ENCODE results near the gene GSN.

DNA sequence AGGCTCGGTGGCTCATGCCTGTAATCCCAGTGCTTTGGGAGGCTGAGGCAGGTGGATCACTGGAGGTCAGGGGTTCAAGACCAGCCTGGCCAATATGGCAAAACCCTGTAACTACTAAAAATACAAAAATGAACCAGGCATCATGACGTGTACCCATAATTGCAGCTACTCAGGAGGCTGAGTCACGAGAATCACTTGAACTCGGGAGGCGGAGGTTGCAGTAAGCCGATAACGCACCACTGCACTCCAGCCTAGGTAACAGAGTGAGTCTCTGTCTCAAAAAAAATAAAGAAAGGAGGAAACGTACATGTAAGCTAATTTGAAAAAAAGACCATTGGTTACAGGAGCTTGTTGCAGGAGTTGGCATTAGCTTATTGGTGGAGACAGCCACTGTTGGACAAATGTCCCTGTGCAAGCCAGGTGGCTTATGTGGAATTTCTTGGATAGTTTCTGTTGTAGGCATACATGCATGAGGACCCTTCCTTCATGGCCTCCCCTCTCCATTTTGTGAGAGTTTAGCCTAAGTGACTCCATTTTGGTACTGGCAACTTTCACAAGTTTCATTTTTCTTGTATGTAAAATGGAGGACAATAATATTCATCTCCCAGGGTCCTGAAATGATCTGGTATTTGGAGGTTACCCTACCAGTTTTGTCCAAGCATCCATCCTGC lies 49.5 kb upstream of the GSN start:
- TF ChIP-seq, protein P1, sequence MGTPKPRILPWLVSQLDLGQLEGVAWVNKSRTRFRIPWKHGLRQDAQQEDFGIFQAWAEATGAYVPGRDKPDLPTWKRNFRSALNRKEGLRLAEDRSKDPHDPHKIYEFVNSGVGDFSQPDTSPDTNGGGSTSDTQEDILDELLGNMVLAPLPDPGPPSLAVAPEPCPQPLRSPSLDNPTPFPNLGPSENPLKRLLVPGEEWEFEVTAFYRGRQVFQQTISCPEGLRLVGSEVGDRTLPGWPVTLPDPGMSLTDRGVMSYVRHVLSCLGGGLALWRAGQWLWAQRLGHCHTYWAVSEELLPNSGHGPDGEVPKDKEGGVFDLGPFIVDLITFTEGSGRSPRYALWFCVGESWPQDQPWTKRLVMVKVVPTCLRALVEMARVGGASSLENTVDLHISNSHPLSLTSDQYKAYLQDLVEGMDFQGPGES (IDR thresholded peaks at IDR 0.05; ENCODE audit: low read depth, low read length): no peak
- TF ChIP-seq, protein P2, sequence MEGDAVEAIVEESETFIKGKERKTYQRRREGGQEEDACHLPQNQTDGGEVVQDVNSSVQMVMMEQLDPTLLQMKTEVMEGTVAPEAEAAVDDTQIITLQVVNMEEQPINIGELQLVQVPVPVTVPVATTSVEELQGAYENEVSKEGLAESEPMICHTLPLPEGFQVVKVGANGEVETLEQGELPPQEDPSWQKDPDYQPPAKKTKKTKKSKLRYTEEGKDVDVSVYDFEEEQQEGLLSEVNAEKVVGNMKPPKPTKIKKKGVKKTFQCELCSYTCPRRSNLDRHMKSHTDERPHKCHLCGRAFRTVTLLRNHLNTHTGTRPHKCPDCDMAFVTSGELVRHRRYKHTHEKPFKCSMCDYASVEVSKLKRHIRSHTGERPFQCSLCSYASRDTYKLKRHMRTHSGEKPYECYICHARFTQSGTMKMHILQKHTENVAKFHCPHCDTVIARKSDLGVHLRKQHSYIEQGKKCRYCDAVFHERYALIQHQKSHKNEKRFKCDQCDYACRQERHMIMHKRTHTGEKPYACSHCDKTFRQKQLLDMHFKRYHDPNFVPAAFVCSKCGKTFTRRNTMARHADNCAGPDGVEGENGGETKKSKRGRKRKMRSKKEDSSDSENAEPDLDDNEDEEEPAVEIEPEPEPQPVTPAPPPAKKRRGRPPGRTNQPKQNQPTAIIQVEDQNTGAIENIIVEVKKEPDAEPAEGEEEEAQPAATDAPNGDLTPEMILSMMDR (IDR thresholded peaks at IDR 0.05): no peak
- TF ChIP-seq SMC3 (IDR thresholded peaks at IDR 0.05; ENCODE audit: low read depth, low read length) (no peak), CHD2 (IDR thresholded peaks at IDR 0.05; ENCODE audit: low read length, partially characterized antibody) (no peak), RAD21 (IDR thresholded peaks at IDR 0.05; ENCODE audit: low read length) (no peak), EP300 (IDR thresholded peaks at IDR 0.05; ENCODE audit: borderline replicate concordance in 1 of 2, low read depth in 1 of 2, low read length in 1 of 2) (no peak), POLR2AphosphoS5 (IDR thresholded peaks at IDR 0.05; ENCODE audit: low read depth, low read length) (no peak), RXRA (IDR thresholded peaks at IDR 0.05; ENCODE audit: borderline replicate concordance, low read depth) (no peak)
